ENCODE results near the gene DNAH3. TPM values are rescaled to one million over a fixed set of nuclear protein-coding genes. Genes with fewer than 3 reads are reported as not detected.

DNAH3 gene
- total RNA-seq, 4 donors from 2014 or later: 0.66 TPM; not detected in 3

- no peak for TF ChIP-seq CTCF (IDR thresholded peaks at IDR 0.05; ENCODE audit: low read depth)
These were observed 123.8 kb downstream of the DNAH3 start for GRCh38 chr16:21026846-21027245.

GRCh38 chr16:21023509-21024202, 127.0 kb downstream of the DNAH3 start:
- no peak for TF ChIP-seq CTCF (IDR thresholded peaks at IDR 0.05; ENCODE audit: low read depth)

- no peak for TF ChIP-seq CTCF (IDR thresholded peaks at IDR 0.05; ENCODE audit: low read depth)
These were observed 129.3 kb downstream of the DNAH3 start for GRCh38 chr16:21021316-21021715.

GRCh38 chr16:21009815-21010214, 140.8 kb downstream of the DNAH3 start:
- no peak for TF ChIP-seq CTCF (IDR thresholded peaks at IDR 0.05; ENCODE audit: low read depth)

GRCh38 chr16:21005008-21005407, 145.6 kb downstream of the DNAH3 start:
- no peak for TF ChIP-seq CTCF (IDR thresholded peaks at IDR 0.05; ENCODE audit: low read depth)

- TF ChIP-seq CTCF (IDR thresholded peaks at IDR 0.05; ENCODE audit: low read depth): no peak
These were observed 149.4 kb downstream of the DNAH3 start for GRCh38 chr16:21001262-21001661.

GRCh38 chr16:20997147-20997546, 153.5 kb downstream of the DNAH3 start:
- TF ChIP-seq CTCF (IDR thresholded peaks at IDR 0.05; ENCODE audit: low read depth): no peak
